ENCODE results near the gene BTBD1. TPM values are rescaled to one million over a fixed set of nuclear protein-coding genes. Genes with fewer than 3 reads are reported as not detected.

The BTBD1 gene
- total and polyA plus RNA-seq, 9 donors = 89.8 to 129 (median 109) TPM

DNA sequence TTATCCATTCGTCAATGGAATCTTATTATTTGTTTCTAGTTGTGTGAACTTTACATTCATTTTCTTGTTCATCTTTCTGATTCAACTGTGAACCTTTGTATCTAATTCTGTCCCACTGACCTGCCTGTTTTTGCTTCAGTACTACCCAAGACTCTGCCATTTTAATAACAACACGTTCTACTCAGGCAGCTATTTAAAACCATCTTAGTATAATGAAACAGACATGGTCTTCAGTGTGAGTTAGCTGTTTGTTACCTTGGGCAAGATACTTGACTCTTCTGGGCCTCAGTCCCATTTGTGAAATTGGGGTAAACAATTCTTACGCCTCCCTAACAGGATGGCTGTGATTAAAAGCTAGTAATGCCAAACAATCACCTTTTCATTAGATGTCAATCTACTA is 1.6 kb downstream of the BTBD1 start:
- peak overlapping the region; percentile 29 for H3K27ac ChIP-seq (ENCODE audit: low read length)
- peaks cover 20% of the 10 kb centered on the region for H3K4me1 ChIP-seq (ENCODE audit: control insufficient read depth, insufficient read depth, low read length)
- peak; percentile 8 for DNase-seq
- no CpG with 5 or more reads among the region's 3 CpGs for WGBS (ENCODE audit: insufficient coverage)
- peaks cover 3% of the 10 kb centered on the region for H3K9me3 ChIP-seq (replicated peaks; ENCODE audit: control insufficient read depth, low read depth, low read length)
- peak overlapping the region; percentile 85 for H3K4me3 ChIP-seq (ENCODE audit: low read length)
- H3K36me3 ChIP-seq (ENCODE audit: control insufficient read depth, insufficient read depth, low read length) = peaks cover 5% of the 10 kb centered on the region
- no peaks in the 10 kb centered on the region for H3K27me3 ChIP-seq (ENCODE audit: control insufficient read depth, insufficient read depth, low read length)

DNA sequence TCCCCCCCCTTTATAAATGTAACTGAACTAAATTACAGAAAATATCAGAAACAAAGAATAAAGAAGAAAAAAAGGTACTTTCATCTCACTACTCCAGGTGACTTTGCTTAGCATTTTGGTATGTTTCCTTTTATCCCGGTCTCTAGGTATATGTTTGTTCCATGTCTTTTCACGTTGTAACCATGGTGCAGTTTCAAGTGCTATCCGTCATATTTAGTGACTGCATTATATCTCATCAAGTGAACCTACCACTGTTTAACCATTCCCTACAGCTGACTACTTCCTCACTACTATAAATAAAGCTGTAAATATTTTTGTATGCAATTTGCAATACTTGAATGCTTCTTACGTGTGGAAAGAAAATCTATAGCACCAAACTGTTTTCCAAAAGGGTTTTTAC is 2.2 kb downstream of the BTBD1 start:
- Histone ChIP-seq H3K9me3 (replicated peaks; ENCODE audit: control insufficient read depth, low read depth, low read length) (peaks cover 3% of the 10 kb centered on the region), H3K4me1 (ENCODE audit: control insufficient read depth, insufficient read depth, low read length) (peaks cover 20% of the 10 kb centered on the region), H3K27me3 (ENCODE audit: control insufficient read depth, insufficient read depth, low read length) (no peaks in the 10 kb centered on the region), H3K4me3 (ENCODE audit: low read length) (peak overlapping the region; percentile 85), H3K36me3 (ENCODE audit: control insufficient read depth, insufficient read depth, low read length) (peaks cover 5% of the 10 kb centered on the region), H3K27ac (ENCODE audit: low read length) (no peak overlapping the region)
- WGBS (ENCODE audit: insufficient coverage) = no CpG with 5 or more reads among the region's 4 CpGs
- DNase-seq = no peak

DNA sequence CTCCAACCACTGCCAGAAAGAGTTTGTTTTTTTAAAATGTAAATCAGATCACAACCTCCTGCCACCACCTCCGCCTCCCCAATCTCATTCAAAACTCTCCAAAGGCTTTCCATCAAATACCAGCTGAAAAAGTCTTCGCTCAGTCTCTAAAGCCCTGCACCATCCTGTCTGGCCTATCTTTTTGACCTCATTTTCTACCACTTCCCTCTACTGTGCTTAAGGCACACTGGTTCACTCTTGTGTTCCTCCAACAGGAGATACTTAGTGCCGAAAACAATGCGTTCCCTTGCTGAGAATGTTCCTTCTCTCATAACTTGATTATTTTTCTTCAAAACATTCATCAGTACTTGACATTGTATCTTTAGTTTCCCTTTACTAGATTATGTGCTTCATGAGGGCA is 3.5 kb downstream of the BTBD1 start:
- Histone ChIP-seq H3K27me3 (ENCODE audit: control insufficient read depth, insufficient read depth, low read length) (no peaks in the 10 kb centered on the region), H3K4me1 (ENCODE audit: control insufficient read depth, insufficient read depth, low read length) (peaks cover 20% of the 10 kb centered on the region), H3K9me3 (replicated peaks; ENCODE audit: control insufficient read depth, low read depth, low read length) (no peaks in the 10 kb centered on the region), H3K36me3 (ENCODE audit: control insufficient read depth, insufficient read depth, low read length) (peaks cover 5% of the 10 kb centered on the region), H3K4me3 (ENCODE audit: low read length) (no peak overlapping the region), H3K27ac (ENCODE audit: low read length) (no peak overlapping the region)
- WGBS (ENCODE audit: insufficient coverage) = 88% methylated on average over 2 of the region's 4 CpGs
- DNase-seq = peak; percentile 10

DNA sequence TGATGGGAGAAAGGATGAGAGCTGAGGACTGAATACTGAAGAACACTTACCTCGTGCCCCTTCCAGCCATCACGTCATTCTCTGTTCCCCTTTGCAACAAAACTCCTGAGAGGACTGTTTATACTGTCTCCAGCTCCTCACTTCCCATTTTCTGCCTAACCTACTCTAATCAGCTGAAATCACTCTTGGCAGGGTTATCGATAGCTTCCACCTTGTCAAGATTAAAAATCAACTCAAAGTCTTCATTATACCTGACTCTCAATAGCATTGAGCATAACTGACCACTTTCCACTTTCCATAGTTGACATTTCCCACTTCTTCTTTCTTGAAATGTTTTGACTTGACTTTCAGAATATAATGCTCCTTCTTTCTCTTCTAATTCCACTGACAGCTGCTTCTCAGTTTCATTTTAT is 4.3 kb downstream of the BTBD1 start:
- peak; percentile 47 for DNase-seq
- Histone ChIP-seq H3K27me3 (ENCODE audit: control insufficient read depth, insufficient read depth, low read length) (no peaks in the 10 kb centered on the region), H3K36me3 (ENCODE audit: control insufficient read depth, insufficient read depth, low read length) (peaks cover 5% of the 10 kb centered on the region), H3K9me3 (replicated peaks; ENCODE audit: control insufficient read depth, low read depth, low read length) (no peaks in the 10 kb centered on the region), H3K4me1 (ENCODE audit: control insufficient read depth, insufficient read depth, low read length) (peaks cover 23% of the 10 kb centered on the region), H3K27ac (ENCODE audit: low read length) (no peak overlapping the region), H3K4me3 (ENCODE audit: low read length) (no peak overlapping the region)
- 23% methylated on average over 3 of the region's 3 CpGs for WGBS (ENCODE audit: insufficient coverage)

DNA sequence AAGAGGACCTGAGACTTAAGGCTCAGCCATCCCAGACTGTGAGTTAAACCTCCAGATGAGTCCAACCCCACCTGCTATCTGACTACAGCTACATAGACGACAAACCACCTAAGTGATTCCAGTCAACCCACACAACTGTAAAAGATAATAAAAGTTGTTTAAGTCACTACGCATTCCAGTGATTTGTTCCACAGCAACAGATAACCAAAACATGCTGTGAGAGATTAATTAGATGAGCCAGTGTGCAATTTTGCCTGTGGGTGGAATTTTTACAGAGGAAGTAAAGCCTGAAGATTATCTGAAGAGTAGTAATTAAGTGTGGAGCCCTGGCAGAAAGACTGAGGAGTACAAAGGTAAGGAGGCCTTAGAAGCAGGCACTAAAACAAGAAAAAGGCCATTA is 5.4 kb downstream of the BTBD1 start:
- Histone ChIP-seq H3K36me3 (ENCODE audit: control insufficient read depth, insufficient read depth, low read length) (peaks cover 8% of the 10 kb centered on the region), H3K27ac (ENCODE audit: low read length) (no peak overlapping the region), H3K4me3 (ENCODE audit: low read length) (no peak overlapping the region), H3K4me1 (ENCODE audit: control insufficient read depth, insufficient read depth, low read length) (peaks cover 19% of the 10 kb centered on the region), H3K27me3 (ENCODE audit: control insufficient read depth, insufficient read depth, low read length) (no peaks in the 10 kb centered on the region), H3K9me3 (replicated peaks; ENCODE audit: control insufficient read depth, low read depth, low read length) (no peaks in the 10 kb centered on the region)
- no CpG with 5 or more reads among the region's 2 CpGs for WGBS (ENCODE audit: insufficient coverage)
- DNase-seq = no peak

DNA sequence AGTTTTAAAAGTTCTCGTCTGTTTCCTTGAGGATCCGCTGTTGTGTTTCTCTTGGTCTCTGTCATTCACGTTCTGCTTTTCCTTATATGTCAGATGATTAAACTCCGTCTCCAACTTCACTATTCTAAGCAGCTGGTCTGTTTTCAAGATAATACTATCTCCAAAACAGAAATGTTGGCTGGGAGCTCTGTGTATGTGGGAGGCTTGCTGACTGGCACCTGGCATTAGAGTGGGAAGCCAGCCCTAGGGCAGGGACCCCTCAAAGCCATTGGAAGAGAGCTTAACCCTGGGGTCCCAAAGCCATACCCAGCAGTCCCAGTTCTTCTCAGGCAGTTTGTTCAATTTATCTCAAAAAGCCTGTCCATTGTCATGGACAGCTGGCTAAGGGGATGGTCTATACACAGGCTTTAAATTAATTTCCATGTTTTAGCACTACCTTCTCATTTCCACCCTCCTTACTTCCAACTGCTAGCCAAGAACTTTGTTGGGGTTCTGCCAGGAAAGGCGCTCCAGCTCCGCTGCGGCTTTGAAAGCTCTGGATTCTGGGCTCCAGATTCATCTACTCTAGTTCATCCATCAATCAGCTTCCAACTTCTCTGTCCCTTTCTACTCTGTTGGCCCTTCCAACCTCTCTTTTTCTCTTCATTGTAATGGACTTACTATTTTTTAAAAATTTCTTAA is 9.2 kb downstream of the BTBD1 start:
- no peaks in the 10 kb centered on the region for H3K9me3 ChIP-seq (replicated peaks; ENCODE audit: control insufficient read depth, low read depth, low read length)
- DNase-seq = peak; percentile 39
- H3K27me3 ChIP-seq (ENCODE audit: control insufficient read depth, insufficient read depth, low read length) = no peaks in the 10 kb centered on the region
- H3K27ac ChIP-seq (ENCODE audit: low read length) = no peak overlapping the region
- peaks cover 11% of the 10 kb centered on the region for H3K4me1 ChIP-seq (ENCODE audit: control insufficient read depth, insufficient read depth, low read length)
- WGBS (ENCODE audit: insufficient coverage) = 11% methylated on average over 3 of the region's 7 CpGs
- peaks cover 17% of the 10 kb centered on the region for H3K36me3 ChIP-seq (ENCODE audit: control insufficient read depth, insufficient read depth, low read length)
- H3K4me3 ChIP-seq (ENCODE audit: low read length) = no peak overlapping the region

DNA sequence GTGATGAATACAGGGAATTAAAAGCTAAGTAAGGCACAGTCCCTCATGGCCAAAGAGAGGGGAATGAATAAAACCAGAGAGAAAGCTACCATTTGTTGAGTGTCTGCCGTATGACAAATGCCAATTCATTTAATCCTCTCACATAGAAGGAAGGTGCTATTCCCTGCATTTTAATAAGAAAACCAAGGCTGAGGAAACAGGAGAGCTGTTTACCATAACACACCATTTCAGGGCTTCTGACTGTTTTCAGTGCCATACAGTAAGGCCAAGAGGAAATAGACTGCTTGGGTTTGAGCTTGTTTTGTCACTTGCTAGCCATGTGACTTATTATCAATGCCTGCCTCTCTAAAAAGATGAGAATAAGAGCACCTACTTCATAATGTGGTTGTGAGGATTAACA is 10.1 kb downstream of the BTBD1 start:
- no peak for DNase-seq
- Histone ChIP-seq H3K9me3 (replicated peaks; ENCODE audit: control insufficient read depth, low read depth, low read length) (no peaks in the 10 kb centered on the region), H3K27me3 (ENCODE audit: control insufficient read depth, insufficient read depth, low read length) (no peaks in the 10 kb centered on the region), H3K4me1 (ENCODE audit: control insufficient read depth, insufficient read depth, low read length) (peaks cover 7% of the 10 kb centered on the region), H3K27ac (ENCODE audit: low read length) (no peak overlapping the region), H3K36me3 (ENCODE audit: control insufficient read depth, insufficient read depth, low read length) (peaks cover 19% of the 10 kb centered on the region), H3K4me3 (ENCODE audit: low read length) (no peak overlapping the region)
- no CpG with 5 or more reads among the region's 1 CpG for WGBS (ENCODE audit: insufficient coverage)

DNA sequence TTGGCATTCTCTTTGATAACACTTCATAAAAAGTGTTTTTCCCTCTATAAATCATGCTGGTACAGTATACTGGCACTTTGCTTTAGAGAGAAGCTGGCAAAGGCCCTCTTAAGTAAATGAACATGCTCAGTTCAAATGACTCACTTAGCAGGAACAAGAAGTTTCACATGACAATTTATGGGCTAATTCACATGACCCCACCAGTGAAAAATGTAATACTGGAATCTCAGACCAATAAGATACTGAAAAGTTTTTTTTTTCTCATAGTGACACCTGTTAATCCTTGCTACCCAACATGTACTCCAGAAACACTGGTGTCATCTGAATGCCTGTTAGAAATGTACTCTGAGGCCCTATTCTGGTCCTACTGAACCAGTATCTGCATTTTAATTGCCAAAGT is 13.9 kb downstream of the BTBD1 start:
- no peak overlapping the region for H3K27ac ChIP-seq (ENCODE audit: low read length)

DNA sequence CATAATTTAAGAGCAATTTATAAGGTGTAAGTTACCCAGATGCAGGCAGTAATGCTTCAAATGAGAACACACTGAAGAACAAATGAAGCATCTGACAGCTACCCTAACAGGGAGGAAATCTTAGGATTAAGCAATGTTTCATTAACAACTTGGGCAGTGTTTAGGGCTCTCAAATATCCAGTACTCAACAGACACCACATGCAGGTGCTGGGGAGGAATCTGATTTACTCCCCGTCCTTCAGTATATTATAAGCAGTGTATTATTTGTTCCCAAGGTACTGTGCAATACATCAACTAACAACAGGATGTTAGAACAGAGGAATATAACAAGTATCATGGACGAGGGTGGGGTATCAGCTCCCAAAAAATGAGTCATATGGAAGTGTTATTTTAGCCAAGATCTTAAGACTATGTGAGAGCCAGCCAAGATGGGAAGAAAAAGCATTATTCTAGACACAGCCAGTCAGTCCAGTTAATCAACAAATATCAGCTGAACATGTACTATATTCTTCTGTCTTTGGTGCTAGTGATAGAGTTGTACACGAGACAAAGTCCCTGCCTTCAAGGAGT is 20.4 kb downstream of the BTBD1 start:
- Histone ChIP-seq H3K9me3 (replicated peaks; ENCODE audit: control insufficient read depth, low read depth, low read length) (no peaks in the 10 kb centered on the region), H3K27me3 (ENCODE audit: control insufficient read depth, insufficient read depth, low read length) (no peaks in the 10 kb centered on the region), H3K27ac (ENCODE audit: low read length) (no peak overlapping the region), H3K4me1 (ENCODE audit: control insufficient read depth, insufficient read depth, low read length) (no peaks in the 10 kb centered on the region), H3K4me3 (ENCODE audit: low read length) (no peak overlapping the region), H3K36me3 (ENCODE audit: control insufficient read depth, insufficient read depth, low read length) (peaks cover 30% of the 10 kb centered on the region)
- WGBS (ENCODE audit: insufficient coverage) = no CpG with 5 or more reads among the region's 3 CpGs
- peak; percentile 66 for DNase-seq

More for the DNA sequence above, 13.9 kb downstream of the BTBD1 start:
- H3K4me3 ChIP-seq (ENCODE audit: low read length) = no peak overlapping the region
- no peaks in the 10 kb centered on the region for H3K27me3 ChIP-seq (ENCODE audit: control insufficient read depth, insufficient read depth, low read length)
- peaks cover 5% of the 10 kb centered on the region for H3K4me1 ChIP-seq (ENCODE audit: control insufficient read depth, insufficient read depth, low read length)
- peak; percentile 23 for DNase-seq
- peaks cover 26% of the 10 kb centered on the region for H3K36me3 ChIP-seq (ENCODE audit: control insufficient read depth, insufficient read depth, low read length)
- H3K9me3 ChIP-seq (replicated peaks; ENCODE audit: control insufficient read depth, low read depth, low read length) = no peaks in the 10 kb centered on the region

DNA sequence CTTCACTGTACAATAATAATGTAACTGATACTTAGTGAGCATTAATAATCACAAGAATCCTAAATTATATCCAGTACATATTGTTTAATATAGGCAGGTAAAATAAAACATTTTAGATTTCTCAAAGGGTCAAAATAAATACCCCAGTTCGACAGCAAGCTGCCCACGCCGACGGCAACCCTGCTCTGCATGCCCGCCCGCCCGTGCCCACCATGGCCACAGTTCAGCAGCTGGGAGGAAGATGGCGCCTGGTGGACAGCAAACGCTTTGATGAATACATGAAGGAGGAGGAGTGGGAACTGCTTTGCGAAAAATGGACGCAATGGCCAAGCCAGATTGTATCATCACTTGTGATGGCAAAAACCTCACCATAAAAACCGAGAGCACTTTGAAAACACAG is 22.9 kb downstream of the BTBD1 start:
- peaks cover 49% of the 10 kb centered on the region for H3K36me3 ChIP-seq (ENCODE audit: control insufficient read depth, insufficient read depth, low read length)
- H3K27ac ChIP-seq (ENCODE audit: low read length) = no peak overlapping the region
- 96% methylated on average over 9 of the region's 12 CpGs for WGBS (ENCODE audit: insufficient coverage)
- H3K9me3 ChIP-seq (replicated peaks; ENCODE audit: control insufficient read depth, low read depth, low read length) = no peaks in the 10 kb centered on the region
- H3K27me3 ChIP-seq (ENCODE audit: control insufficient read depth, insufficient read depth, low read length) = no peaks in the 10 kb centered on the region
- DNase-seq = no peak
- H3K4me1 ChIP-seq (ENCODE audit: control insufficient read depth, insufficient read depth, low read length) = no peaks in the 10 kb centered on the region
- no peak overlapping the region for H3K4me3 ChIP-seq (ENCODE audit: low read length)
